HepG2 (cell line): ENCODE measurements around the gene INSRR. TPM values are rescaled to one million over a fixed set of nuclear protein-coding genes. Genes with fewer than 3 reads are reported as not detected.

ENCODE experiments used
- ATAC-seq: fragments of 200-7000 bp; cut with Tn5 transposase; 3 replicates; pipeline ENCODE4 v1.9.1; 2020; ENCODE audit warnings: mild to moderate bottlenecking, moderate library complexity
- BruUV-seq: library from RNA; stranded (reverse); fragments of 400-500 nt; replicated peaks from 2 replicates; lab custom pipeline; 2021; lab: Mats Ljungman, UMichigan
- CTCF ChIA-PET: fragments of 300-600 bp; formaldehyde crosslinking; extraction: SDS; loops from one replicate; lab custom pipeline; 2021; ENCODE audit warnings: low total read pairs, inconsistent platforms, low intra/inter-chr PET ratio; lab: Yijun Ruan, JAX
- POLR2A ChIA-PET: fragments of 350-600 bp; sonication (Branson Sonifier 250); formaldehyde crosslinking; loops from one replicate; lab custom pipeline; 2020; ENCODE audit warnings: antibody characterized with exemption, inconsistent platforms; lab: Yijun Ruan, JAX
- DNase-seq: peaks from one replicate; pipeline ENCODE4 v3.0.0-alpha.2; 2015; ENCODE audit warnings: low spot score
- FAIRE-seq: peaks from 3 replicates; lab custom pipeline; 2011; peaks lifted over from hg19 to GRCh38; lab: Jason Lieb, UNC
- H2AFZ ChIP-seq: one replicate; pipeline ENCODE4 v1.6.1; 2011; ENCODE audit warnings: low read length, inconsistent platforms
- H3K27ac ChIP-seq: fragments of 300-600 bp; 3 replicates; pipeline ENCODE4 v1.8.0; 2011; ENCODE audit warnings: mixed run types, mild to moderate bottlenecking, mixed read lengths, low read length, inconsistent platforms; ENCODE audit not compliant: insufficient read depth; ENCODE audit errors: extremely low read length
- H3K27me3 ChIP-seq, 2 experiments: fragments of 200-600 bp in 1 of 2; 2 replicates in 1 of 2; 3 replicates in 1 of 2; pipeline versions ENCODE4 v1.6.0 to v1.8.0; 2011; ENCODE audit warnings: low read length in 2 of 2, mild to moderate bottlenecking in 2 of 2, moderate library complexity in 2 of 2, inconsistent platforms in 1 of 2; ENCODE audit not compliant: insufficient read depth in 2 of 2, control insufficient read depth in 1 of 2
- H3K36me3 ChIP-seq, 2 experiments: fragments of 200-600 bp in 1 of 2; replicated peaks in 1 of 2; 2 replicates in 1 of 2; 3 replicates in 1 of 2; pipeline versions ENCODE4 v1.5.1 to v1.8.0; 2011; ENCODE audit warnings: low read length in 2 of 2, inconsistent platforms in 1 of 2; ENCODE audit not compliant: insufficient read depth in 2 of 2, control insufficient read depth in 1 of 2
- H3K4me1 ChIP-seq: 2 replicates; pipeline ENCODE4 v1.5.1; 2012; ENCODE audit warnings: low read length, inconsistent platforms; ENCODE audit not compliant: insufficient read depth
- H3K4me2 ChIP-seq: 2 replicates; pipeline ENCODE4 v1.6.0; 2011; ENCODE audit warnings: low read depth, low read length, inconsistent platforms
- H3K4me3 ChIP-seq, 3 experiments: fragments of 200-600 bp in 1 of 3; sonication (generic), shearing (Covaris generic) in 1 of 3; replicated peaks in 1 of 3; 2 replicates each; pipeline ENCODE4 v1.5.1; 2011 to 2016; ENCODE audit warnings: low read length in 3 of 3, inconsistent platforms in 2 of 3, low read depth in 2 of 3, mild to moderate bottlenecking in 2 of 3, control low read depth in 1 of 3, mixed read lengths in 1 of 3; ENCODE audit not compliant: insufficient read depth in 1 of 3
- H3K79me2 ChIP-seq: one replicate; pipeline ENCODE4 v1.6.1; 2011; ENCODE audit warnings: low read length, inconsistent platforms; ENCODE audit not compliant: insufficient read depth
- H3K9ac ChIP-seq: 2 replicates; pipeline ENCODE4 v1.6.0; 2011; ENCODE audit warnings: mild to moderate bottlenecking, low read depth, low read length, inconsistent platforms; ENCODE audit not compliant: insufficient read depth
- H3K9me3 ChIP-seq: 2 replicates; pipeline ENCODE4 v1.5.1; 2012; ENCODE audit warnings: mild to moderate bottlenecking, low read length
- H4K20me1 ChIP-seq: 2 replicates; pipeline ENCODE4 v1.6.0; 2011; ENCODE audit warnings: inconsistent platforms, mild to moderate bottlenecking, low read length, moderate library complexity; ENCODE audit not compliant: insufficient read depth
- DPF2 ChIP-seq: sonication (generic); formaldehyde crosslinking; IDR thresholded peaks from 2 replicates; pipeline ENCODE4 v1.4.0; 2020; ENCODE audit warnings: mild to moderate bottlenecking, low read depth, missing genetic modification reagents, borderline replicate concordance
- EZH2 ChIP-seq: conservative IDR thresholded peaks from 2 replicates; pipeline ENCODE4 v1.6.1; 2012; ENCODE audit warnings: mild to moderate bottlenecking, low read depth, low read length, moderate library complexity
- GATAD1 ChIP-seq: IDR thresholded peaks from 2 replicates; pipeline ENCODE4 v1.6.1; 2016; ENCODE audit warnings: missing genetic modification reagents, missing compliant biosample characterization
- GPN1 ChIP-seq: sonication (generic); formaldehyde crosslinking; IDR thresholded peaks from 2 replicates; pipeline ENCODE4 v1.5.1; 2020; ENCODE audit warnings: missing genetic modification reagents, borderline replicate concordance
- HNF4G ChIP-seq, 2 experiments: sonication (generic) in 1 of 2; formaldehyde crosslinking in 1 of 2; IDR thresholded peaks; 2 replicates each; pipeline versions ENCODE4 v1.4.0 to v1.6.1; 2011 to 2020; ENCODE audit warnings: borderline replicate concordance in 2 of 2, low read depth in 2 of 2, mild to moderate bottlenecking in 2 of 2, low read length in 1 of 2, missing genetic modification reagents in 1 of 2, moderate library complexity in 1 of 2
- HNRNPH1 ChIP-seq: fragments of 200-400 bp; formaldehyde crosslinking; optimal IDR thresholded peaks from 2 replicates; pipeline ENCODE3; 2017; ENCODE audit warnings: mild to moderate bottlenecking, low read depth, low read length
- JUNB ChIP-seq: sonication (generic); formaldehyde crosslinking; IDR thresholded peaks from 2 replicates; pipeline ENCODE4 v1.8.0; 2022; ENCODE audit warnings: missing genetic modification reagents, mild to moderate bottlenecking, borderline replicate concordance
- KAT2B ChIP-seq: fragments of 150-350 bp; IDR thresholded peaks from 2 replicates; pipeline ENCODE4 v1.6.1; 2014; ENCODE audit warnings: low read depth, low read length, borderline replicate concordance
- KDM5A ChIP-seq: fragments of 200-600 bp; sonication (generic); IDR thresholded peaks from 2 replicates; pipeline ENCODE4 v1.7.0; 2018; ENCODE audit warnings: antibody characterized with exemption, mild to moderate bottlenecking, low read length, borderline replicate concordance
- KLF9 ChIP-seq: IDR thresholded peaks from 2 replicates; pipeline ENCODE4 v1.6.1; 2016; ENCODE audit warnings: low read depth
- MTA1 ChIP-seq: sonication (generic); formaldehyde crosslinking; IDR thresholded peaks from 2 replicates; pipeline ENCODE4 v1.4.0; 2020; ENCODE audit warnings: missing genetic modification reagents, mild to moderate bottlenecking, borderline replicate concordance
- MTF1 ChIP-seq: sonication (generic); formaldehyde crosslinking; IDR thresholded peaks from 2 replicates; pipeline ENCODE4 v1.5.0; 2020; ENCODE audit warnings: missing genetic modification reagents
- NFATC3 ChIP-seq: sonication (generic); formaldehyde crosslinking; IDR thresholded peaks from 2 replicates; pipeline ENCODE4 v1.5.1; 2020; ENCODE audit warnings: mild to moderate bottlenecking, missing genetic modification reagents
- PITX1 ChIP-seq: sonication (generic); formaldehyde crosslinking; IDR thresholded peaks from 2 replicates; pipeline ENCODE4 v1.5.1; 2020; ENCODE audit warnings: mild to moderate bottlenecking, missing genetic modification reagents
- ZNF20 ChIP-seq: sonication (generic); formaldehyde crosslinking; IDR thresholded peaks from 2 replicates; pipeline ENCODE4 v1.4.0; 2020; ENCODE audit warnings: mild to moderate bottlenecking, moderate library complexity, missing genetic modification reagents
- ZNF260 ChIP-seq: sonication (generic); formaldehyde crosslinking; IDR thresholded peaks from 2 replicates; pipeline ENCODE4 v1.4.0; 2020; ENCODE audit warnings: missing genetic modification reagents, low read depth, mild to moderate bottlenecking, borderline replicate concordance
- ZNF484 ChIP-seq: sonication (generic); formaldehyde crosslinking; IDR thresholded peaks from 2 replicates; pipeline ENCODE4 v1.5.1; 2020; ENCODE audit warnings: mild to moderate bottlenecking, low read depth, missing genetic modification reagents, borderline replicate concordance
- ZNF547 ChIP-seq: sonication (generic); formaldehyde crosslinking; IDR thresholded peaks from 2 replicates; pipeline ENCODE4 v1.5.1; 2020; ENCODE audit warnings: mild to moderate bottlenecking, missing genetic modification reagents
- WGBS: methylation state at CpG from one replicate; pipeline ENCODE4 v1.1.6; 2017; ENCODE audit warnings: low lambda C conversion rate; 5-methylcytosine and 5-hydroxymethylcytosine counted together
- in situ Hi-C: cut with HindIII; loops from 2 replicates; pipeline ENCODE4 v1.10.0; 2017; ENCODE audit warnings: low pct_unique_long_range_greater_than_20kb; ENCODE audit not compliant: extremely low pct_ligation_motif_present
- intact Hi-C: fragments of 100-400 bp; cut with micrococcal nuclease; formaldehyde crosslinking; loops from one replicate; pipeline ENCODE4 v1.10.0; 2022; ENCODE audit not compliant: unreplicated experiment
- polyA plus RNA-seq, 8 experiments: library from polyadenylated mRNA; depleted of rRNA in 3 of 8; stranded (reverse) in 7 of 8; unstranded in 1 of 8; fragments of >200 nt; fragmentation: Illumina TruSeq in 4 of 8; extraction: Trizol in 4 of 8; gene quantifications; 2 replicates each; pipeline versions ENCODE4 v1.2.1 to v1.2.3, GENCODE V29; 2011 to 2016; ENCODE audit warnings: low read depth in 4 of 8, missing spikeins in 1 of 8, mixed read lengths in 1 of 8; ENCODE audit not compliant: insufficient read depth in 1 of 8
- total RNA-seq, 5 experiments: library from RNA; depleted of rRNA; stranded (reverse); fragments of >200 nt; fragmentation: Illumina TruSeq; extraction: Trizol; gene quantifications; 2 replicates each; pipeline ENCODE4 v1.2.3, GENCODE V29; 2016; ENCODE audit warnings: low read depth in 1 of 5
- TF ChIP-seq, protein P1 (sequence below): IDR thresholded peaks from 2 replicates; pipeline ENCODE4 v1.6.1; 2016; ENCODE audit warnings: mild to moderate bottlenecking, missing biosample characterization, missing genetic modification reagents
- TF ChIP-seq, protein P2 (sequence below): sonication (generic); formaldehyde crosslinking; IDR thresholded peaks from 2 replicates; pipeline ENCODE4 v1.8.0; 2022; ENCODE audit warnings: mild to moderate bottlenecking, missing genetic modification reagents, moderate library complexity
- TF ChIP-seq, protein P3 (sequence below): sonication (generic); formaldehyde crosslinking; IDR thresholded peaks from 2 replicates; pipeline ENCODE4 v1.5.1; 2020; ENCODE audit warnings: missing genetic modification reagents, mild to moderate bottlenecking, borderline replicate concordance

Gene INSRR
- total and polyA plus RNA-seq, 2 of the 13 experiments (the other 11 are each of a cell fraction or from before 2014, with no cell fraction given): not detected

DNA sequence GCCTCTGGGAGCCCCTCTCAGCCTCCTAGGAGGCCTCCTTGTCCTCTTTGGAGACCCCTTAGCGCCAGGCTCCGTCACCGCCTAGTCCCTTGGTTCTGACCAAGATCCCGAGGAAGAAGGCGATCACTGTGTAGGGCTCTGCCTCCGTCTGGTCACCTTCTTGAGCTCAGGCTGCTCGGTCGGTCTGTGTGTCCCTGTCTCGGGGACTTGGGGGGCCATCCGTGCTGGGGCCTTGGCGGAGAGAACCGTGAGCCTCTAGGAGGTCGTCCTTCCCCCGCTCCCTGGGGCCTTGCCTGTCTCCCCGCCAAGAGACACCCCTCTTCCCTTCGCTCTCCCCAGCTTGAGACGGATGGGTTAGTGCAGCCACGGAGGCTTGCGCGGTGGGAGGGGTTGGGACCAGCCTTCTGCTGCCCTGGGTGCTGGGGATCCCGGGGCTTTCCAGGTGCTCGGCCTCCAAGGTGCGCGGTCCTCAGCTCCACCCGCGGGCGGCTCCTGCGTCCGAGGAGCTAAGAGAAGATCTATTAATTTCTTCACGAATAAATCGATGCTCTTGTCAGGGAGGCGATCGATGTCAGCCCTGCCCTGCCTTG, 701 bp upstream of the INSRR start:
- Histone ChIP-seq H4K20me1 (0 out of 2 replicates have a peak, but pooled peaks cover 2% of the 10 kb centered on the region), H3K36me3 (no peaks in the 10 kb centered on the region), H3K9ac (no peak overlapping the region), H3K9me3 (no peaks in the 10 kb centered on the region), H3K27me3 (peaks cover 25 to 84% of the 10 kb centered on the region in 2 experiments), H2AFZ (no peak overlapping the region), H3K4me3 (peak overlapping the region in 1 of 3 experiments; percentile 55; a peak in 1 of 6 replicates), H3K79me2 (no peaks in the 10 kb centered on the region), H3K4me1 (peaks cover 24% of the 10 kb centered on the region), H3K4me2 (peak overlapping the region; percentile 68), H3K27ac (no peak overlapping the region)
- DNase-seq: no peak
- POLR2A ChIA-PET: interaction anchor here (1.0 to 1.7 kb wide), 2 partner anchors 133 to 170 kb away, joined by 4 read pairs; no protein-coding TSS in a partner anchor
- no TSS peak for BruUV-seq
- ATAC-seq: peak; percentile 43
- in situ Hi-C loops: loop anchor here (5.0 to 10.0 kb wide), 2 partner anchors 62 to 165 kb away; no protein-coding TSS in a partner anchor
- WGBS: 40% methylated on average over 2 of the region's 33 CpGs
- FAIRE-seq: no peak
- CTCF ChIA-PET: interaction anchor here (1.4 to 3.8 kb wide), 3 partner anchors 21 to 170 kb away, joined by 6 to 21 read pairs (median 8); no protein-coding TSS in a partner anchor
- intact Hi-C loops: loop anchor here (1.0 to 10.0 kb wide), 2 partner anchors 20 to 65 kb away; no protein-coding TSS in a partner anchor
- TF ChIP-seq EZH2: 0 out of 2 replicates have a peak, but pooled peaks have one; percentile 52
- no peak for TF ChIP-seq ZNF484 (CRISPR knock-in tag)
- TF ChIP-seq PITX1 (CRISPR knock-in tag): 0 out of 2 replicates have a peak, but pooled peaks have one; percentile 19
- no peak for TF ChIP-seq KDM5A
- TF ChIP-seq, protein P1, sequence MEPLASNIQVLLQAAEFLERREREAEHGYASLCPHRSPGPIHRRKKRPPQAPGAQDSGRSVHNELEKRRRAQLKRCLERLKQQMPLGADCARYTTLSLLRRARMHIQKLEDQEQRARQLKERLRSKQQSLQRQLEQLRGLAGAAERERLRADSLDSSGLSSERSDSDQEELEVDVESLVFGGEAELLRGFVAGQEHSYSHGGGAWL (CRISPR knock-in tag): no peak
- TF ChIP-seq JUNB: no peak
- no peak for TF ChIP-seq MTF1
- TF ChIP-seq GATAD1: no peak
- TF ChIP-seq, protein P2, sequence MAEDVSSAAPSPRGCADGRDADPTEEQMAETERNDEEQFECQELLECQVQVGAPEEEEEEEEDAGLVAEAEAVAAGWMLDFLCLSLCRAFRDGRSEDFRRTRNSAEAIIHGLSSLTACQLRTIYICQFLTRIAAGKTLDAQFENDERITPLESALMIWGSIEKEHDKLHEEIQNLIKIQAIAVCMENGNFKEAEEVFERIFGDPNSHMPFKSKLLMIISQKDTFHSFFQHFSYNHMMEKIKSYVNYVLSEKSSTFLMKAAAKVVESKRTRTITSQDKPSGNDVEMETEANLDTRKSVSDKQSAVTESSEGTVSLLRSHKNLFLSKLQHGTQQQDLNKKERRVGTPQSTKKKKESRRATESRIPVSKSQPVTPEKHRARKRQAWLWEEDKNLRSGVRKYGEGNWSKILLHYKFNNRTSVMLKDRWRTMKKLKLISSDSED: no peak
- no peak for TF ChIP-seq ZNF20
- no peak for TF ChIP-seq ZNF260
- TF ChIP-seq, protein P3, sequence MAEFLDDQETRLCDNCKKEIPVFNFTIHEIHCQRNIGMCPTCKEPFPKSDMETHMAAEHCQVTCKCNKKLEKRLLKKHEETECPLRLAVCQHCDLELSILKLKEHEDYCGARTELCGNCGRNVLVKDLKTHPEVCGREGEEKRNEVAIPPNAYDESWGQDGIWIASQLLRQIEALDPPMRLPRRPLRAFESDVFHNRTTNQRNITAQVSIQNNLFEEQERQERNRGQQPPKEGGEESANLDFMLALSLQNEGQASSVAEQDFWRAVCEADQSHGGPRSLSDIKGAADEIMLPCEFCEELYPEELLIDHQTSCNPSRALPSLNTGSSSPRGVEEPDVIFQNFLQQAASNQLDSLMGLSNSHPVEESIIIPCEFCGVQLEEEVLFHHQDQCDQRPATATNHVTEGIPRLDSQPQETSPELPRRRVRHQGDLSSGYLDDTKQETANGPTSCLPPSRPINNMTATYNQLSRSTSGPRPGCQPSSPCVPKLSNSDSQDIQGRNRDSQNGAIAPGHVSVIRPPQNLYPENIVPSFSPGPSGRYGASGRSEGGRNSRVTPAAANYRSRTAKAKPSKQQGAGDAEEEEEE (CRISPR knock-in tag): no peak
- TF ChIP-seq GPN1: no peak
- no peak for TF ChIP-seq NFATC3 (CRISPR knock-in tag)
- no peak for TF ChIP-seq HNF4G (IDR thresholded peaks at IDR 0.05; ENCODE audit: borderline replicate concordance, low read depth, low read length)
- TF ChIP-seq HNF4G (CRISPR knock-in tag; IDR thresholded peaks at IDR 0.05; ENCODE audit: borderline replicate concordance, low read depth): no peak
- no peak for TF ChIP-seq DPF2 (CRISPR knock-in tag)
- no peak for TF ChIP-seq MTA1 (CRISPR knock-in tag)
- TF ChIP-seq HNRNPH1: no peak
- TF ChIP-seq KAT2B: peak; percentile 34; the same call in 1 of the 2 replicates
- no peak for TF ChIP-seq KLF9 (CRISPR knock-in tag)
- TF ChIP-seq ZNF547 (CRISPR knock-in tag): 0 out of 2 replicates have a peak, but pooled peaks have one; percentile 49
